Breast epithelium (tissue), 4 donors: ENCODE measurements around the gene ZSWIM6. TPM values are rescaled to one million over a fixed set of nuclear protein-coding genes. Genes with fewer than 3 reads are reported as not detected.
A peak's percentile ranks its signal among the peaks of the same experiment; 100 is the strongest.
"Not testable (repeated sequence)": the region's sequence is repeated elsewhere in the genome, so short reads cannot be mapped to it uniquely, and the experiment has no call there.

Experiments used
- DNase-seq, 2 donors: peaks; one replicate each; pipeline ENCODE4 v3.0.0-alpha.2; 2019; ENCODE audit warnings: low spot score in 2 of 2
- H3K27ac ChIP-seq, 2 donors: fragments of 200-600 bp; sonication (generic) in 1 of 2; one replicate each; pipeline ENCODE4 v1.5.1; 2016 to 2019; ENCODE audit warnings: mild to moderate bottlenecking in 1 of 2
- H3K27me3 ChIP-seq, 2 donors: fragments of 200-600 bp; sonication (generic) in 1 of 2; one replicate each; pipeline versions ENCODE4 v1.5.1 to v1.6.0; 2017 to 2019; ENCODE audit warnings: control low read depth in 1 of 2, mild to moderate bottlenecking in 1 of 2
- H3K36me3 ChIP-seq: fragments of 200-600 bp; one replicate; pipeline ENCODE4 v1.5.1; 2019
- H3K4me1 ChIP-seq, 2 donors: fragments of 200-600 bp; sonication (generic); one replicate each; pipeline ENCODE4 v1.5.1; 2016 to 2019; ENCODE audit warnings: control low read depth in 1 of 2
- H3K4me3 ChIP-seq, 3 donors: fragments of 200-600 bp; sonication (generic); 1 replicate in 2 of 3; 2 replicates in 1 of 3; pipeline ENCODE4 v1.5.1; 2016 to 2019; ENCODE audit warnings: mild to moderate bottlenecking in 3 of 3, moderate library complexity in 2 of 3
- H3K9me3 ChIP-seq, 2 donors: fragments of 200-600 bp; sonication (generic) in 1 of 2; one replicate each; pipeline ENCODE4 v1.5.1; 2016 to 2019; ENCODE audit warnings: control low read depth in 1 of 2
- CTCF ChIP-seq, 3 donors: fragments of 450-650 bp; IDR thresholded peaks; one replicate each; pipeline ENCODE4 v1.5.1; 2016 to 2017; ENCODE audit warnings: antibody characterized with exemption in 3 of 3, mild to moderate bottlenecking in 3 of 3, moderate library complexity in 3 of 3
- POLR2A ChIP-seq: fragments of 450-650 bp; IDR thresholded peaks from one replicate; pipeline ENCODE4 v1.6.1; 2016; ENCODE audit warnings: antibody characterized with exemption, mild to moderate bottlenecking, moderate library complexity
- POLR2AphosphoS5 ChIP-seq, 3 donors: sonication (generic); formaldehyde crosslinking; IDR thresholded peaks; one replicate each; pipeline ENCODE4 v1.6.1; 2017; ENCODE audit warnings: antibody characterized with exemption in 3 of 3
- intact Hi-C: fragments of 100-400 bp; cut with DNase I; formaldehyde crosslinking; loops from one replicate; pipeline ENCODE4 v1.15.1; 2023; ENCODE audit warnings: low total_unique reads
- total RNA-seq, 3 donors: library from RNA; depleted of rRNA; stranded (reverse); fragments of >200 nt; gene quantifications; one replicate each; pipeline ENCODE4 v1.1.0, GENCODE V29; 2016

ZSWIM6 gene
- total RNA-seq, 3 donors from 2014 or later = 10.2 to 16.8 (median 11.2) TPM

GRCh38 chr5:61409568-61409967 is 77.5 kb downstream of the ZSWIM6 start:
- no peak for DNase-seq
- no peaks in the 10 kb centered on the region for H3K4me1 ChIP-seq
- no peak for TF ChIP-seq CTCF (IDR thresholded peaks at IDR 0.05)
- TF ChIP-seq POLR2AphosphoS5 (IDR thresholded peaks at IDR 0.05) = no peak
- no peak for TF ChIP-seq POLR2A
- intact Hi-C loops = no loop called here
- no peaks in the 10 kb centered on the region for H3K36me3 ChIP-seq
- H3K27ac ChIP-seq = peak overlapping the region in 1 of 2 donors; percentile 67
- no peaks in the 10 kb centered on the region for H3K9me3 ChIP-seq
- no peak overlapping the region for H3K4me3 ChIP-seq
- no peaks in the 10 kb centered on the region for H3K27me3 ChIP-seq

GRCh38 chr5:61410811-61411210 is 78.8 kb downstream of the ZSWIM6 start:
- no peak for TF ChIP-seq CTCF (IDR thresholded peaks at IDR 0.05)
- no peak for TF ChIP-seq POLR2A
- TF ChIP-seq POLR2AphosphoS5 (IDR thresholded peaks at IDR 0.05) = no peak
- Histone ChIP-seq H3K36me3 (no peaks in the 10 kb centered on the region), H3K4me1 (no peaks in the 10 kb centered on the region), H3K27me3 (no peaks in the 10 kb centered on the region), H3K4me3 (no peak overlapping the region), H3K9me3 (no peaks in the 10 kb centered on the region), H3K27ac (no peak overlapping the region)
- no peak for DNase-seq
- intact Hi-C loops = no loop called here

- H3K36me3 ChIP-seq = no peaks in the 10 kb centered on the region
- intact Hi-C loops = loop anchor here (2.0 kb wide), 1 partner anchor 52 kb away; no protein-coding TSS in a partner anchor
- no peaks in the 10 kb centered on the region for H3K27me3 ChIP-seq
- no peak overlapping the region for H3K4me3 ChIP-seq
- no peak for TF ChIP-seq POLR2A
- no peak for TF ChIP-seq POLR2AphosphoS5 (IDR thresholded peaks at IDR 0.05)
- no peak for TF ChIP-seq CTCF (IDR thresholded peaks at IDR 0.05)
- H3K27ac ChIP-seq = no peak overlapping the region
- no peaks in the 10 kb centered on the region for H3K9me3 ChIP-seq
- no peak for DNase-seq
- no peaks in the 10 kb centered on the region for H3K4me1 ChIP-seq
Observed at GRCh38 chr5:61412361-61412760, 80.3 kb downstream of the ZSWIM6 start.

- H3K4me1 ChIP-seq, H3K9me3 ChIP-seq, H3K4me3 ChIP-seq, H3K27ac ChIP-seq, DNase-seq, H3K36me3 ChIP-seq, H3K27me3 ChIP-seq: not testable (repeated sequence)
- intact Hi-C loops = loop anchor here (2.0 kb wide), 1 partner anchor 52 kb away; no protein-coding TSS in a partner anchor
Observed at GRCh38 chr5:61413205-61413604, 81.1 kb downstream of the ZSWIM6 start.

- intact Hi-C loops = no loop called here
- TF ChIP-seq POLR2A (no peak), POLR2AphosphoS5 (IDR thresholded peaks at IDR 0.05) (no peak), CTCF (IDR thresholded peaks at IDR 0.05) (no peak)
Observed at GRCh38 chr5:61414806-61415205, 82.7 kb downstream of the ZSWIM6 start.

GRCh38 chr5:61416010-61416409 is 84.0 kb downstream of the ZSWIM6 start:
- DNase-seq = no peak
- Histone ChIP-seq H3K4me3 (no peak overlapping the region), H3K27me3 (no peaks in the 10 kb centered on the region), H3K36me3 (no peaks in the 10 kb centered on the region), H3K27ac (no peak overlapping the region), H3K4me1 (no peaks in the 10 kb centered on the region), H3K9me3 (no peaks in the 10 kb centered on the region)
- TF ChIP-seq POLR2A = no peak
- no peak for TF ChIP-seq CTCF (IDR thresholded peaks at IDR 0.05)
- intact Hi-C loops = no loop called here

More at GRCh38 chr5:61414806-61415205, 82.7 kb downstream of the ZSWIM6 start:
- Histone ChIP-seq H3K27me3 (no peaks in the 10 kb centered on the region), H3K27ac (no peak overlapping the region), H3K36me3 (no peaks in the 10 kb centered on the region), H3K9me3 (no peaks in the 10 kb centered on the region), H3K4me1 (no peaks in the 10 kb centered on the region), H3K4me3 (no peak overlapping the region)
- DNase-seq = no peak
